ENCODE measurements around the gene MLH1. TPM values are rescaled to one million over a fixed set of nuclear protein-coding genes. Genes with fewer than 3 reads are reported as not detected.

Gene MLH1
- total RNA-seq, 1 experiment from 2014 or later = 50.6 TPM

DNA sequence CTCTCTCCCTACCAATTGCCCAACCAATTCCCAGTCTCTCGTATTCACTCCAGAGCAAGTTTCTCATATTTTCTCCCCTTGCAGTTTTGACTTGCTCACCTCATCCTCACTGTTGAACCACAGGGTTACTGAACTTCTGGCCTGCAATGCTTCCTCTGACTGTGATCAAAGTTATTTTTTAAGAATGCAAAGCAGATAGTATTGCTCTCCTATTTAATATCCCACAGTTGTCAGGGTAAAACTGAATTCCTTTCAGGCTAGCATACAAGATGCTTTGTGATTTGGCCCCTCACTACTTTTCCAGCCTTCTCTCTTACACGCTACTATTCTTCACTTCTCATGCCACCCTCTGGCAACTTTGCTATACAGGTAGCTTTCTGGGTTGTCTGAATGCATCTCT, 100.2 kb downstream of the MLH1 start:
- Histone ChIP-seq H3K4me3 (ENCODE audit: low read depth, low read length, poor library complexity, severe bottlenecking) (no peak overlapping the region), H3K36me3 (ENCODE audit: insufficient read depth, low read length, poor library complexity, severe bottlenecking) (no peaks in the 10 kb centered on the region), H3K9me3 (ENCODE audit: low read depth, low read length, poor library complexity, severe bottlenecking) (no peaks in the 10 kb centered on the region), H3K27me3 (replicated peaks; ENCODE audit: insufficient read depth, low read depth, low read length, poor library complexity) (no peaks in the 10 kb centered on the region), H3K27ac (ENCODE audit: low read depth, low read length, poor library complexity, severe bottlenecking) (no peak overlapping the region), H3K4me1 (ENCODE audit: insufficient read depth, low read length, poor library complexity, severe bottlenecking) (peaks cover 14% of the 10 kb centered on the region)
- DNase-seq (ENCODE audit: low spot score) = no peak
- TF ChIP-seq EZH2 (IDR thresholded peaks at IDR 0.05; ENCODE audit: borderline replicate concordance, low read depth, low read length, poor library complexity, severe bottlenecking) = no peak
- TF ChIP-seq, protein P1, sequence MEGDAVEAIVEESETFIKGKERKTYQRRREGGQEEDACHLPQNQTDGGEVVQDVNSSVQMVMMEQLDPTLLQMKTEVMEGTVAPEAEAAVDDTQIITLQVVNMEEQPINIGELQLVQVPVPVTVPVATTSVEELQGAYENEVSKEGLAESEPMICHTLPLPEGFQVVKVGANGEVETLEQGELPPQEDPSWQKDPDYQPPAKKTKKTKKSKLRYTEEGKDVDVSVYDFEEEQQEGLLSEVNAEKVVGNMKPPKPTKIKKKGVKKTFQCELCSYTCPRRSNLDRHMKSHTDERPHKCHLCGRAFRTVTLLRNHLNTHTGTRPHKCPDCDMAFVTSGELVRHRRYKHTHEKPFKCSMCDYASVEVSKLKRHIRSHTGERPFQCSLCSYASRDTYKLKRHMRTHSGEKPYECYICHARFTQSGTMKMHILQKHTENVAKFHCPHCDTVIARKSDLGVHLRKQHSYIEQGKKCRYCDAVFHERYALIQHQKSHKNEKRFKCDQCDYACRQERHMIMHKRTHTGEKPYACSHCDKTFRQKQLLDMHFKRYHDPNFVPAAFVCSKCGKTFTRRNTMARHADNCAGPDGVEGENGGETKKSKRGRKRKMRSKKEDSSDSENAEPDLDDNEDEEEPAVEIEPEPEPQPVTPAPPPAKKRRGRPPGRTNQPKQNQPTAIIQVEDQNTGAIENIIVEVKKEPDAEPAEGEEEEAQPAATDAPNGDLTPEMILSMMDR (conservative IDR thresholded peaks at IDR 0.05; ENCODE audit: low read depth, low read length) = no peak
- ChIA-PET POLR2A (ENCODE audit: low non-redundant PET) (no interaction called here), CTCF (no interaction called here)
- intact Hi-C loops (cut with micrococcal nuclease; ENCODE audit: unreplicated experiment) = no loop called here
- BruUV-seq (replicated peaks) = no TSS peak

DNA sequence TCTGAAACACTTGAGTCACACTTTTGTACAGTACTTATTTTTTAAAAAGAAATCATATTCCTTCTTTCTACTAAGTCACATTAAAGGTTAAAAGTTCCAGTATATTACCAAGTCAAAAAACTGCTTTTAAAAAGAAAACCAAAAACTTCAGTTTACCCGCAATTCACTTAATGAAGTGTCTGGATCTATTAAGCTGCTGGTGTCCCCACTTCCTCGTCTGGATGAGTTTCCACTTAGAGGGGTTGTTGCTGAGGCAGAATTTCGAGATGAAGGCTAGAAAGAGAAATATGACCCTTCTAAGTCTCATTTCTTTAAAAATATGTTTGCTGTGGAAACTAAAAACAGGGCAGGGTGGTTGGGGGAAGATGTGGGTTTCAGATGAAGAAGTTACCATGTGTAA, 101.3 kb downstream of the MLH1 start:
- no peaks in the 10 kb centered on the region for H3K27me3 ChIP-seq (replicated peaks; ENCODE audit: insufficient read depth, low read depth, low read length, poor library complexity)
- H3K4me3 ChIP-seq (ENCODE audit: low read depth, low read length, poor library complexity, severe bottlenecking) = no peak overlapping the region
- H3K36me3 ChIP-seq (ENCODE audit: insufficient read depth, low read length, poor library complexity, severe bottlenecking) = no peaks in the 10 kb centered on the region
- no peak overlapping the region for H3K27ac ChIP-seq (ENCODE audit: low read depth, low read length, poor library complexity, severe bottlenecking)
- H3K4me1 ChIP-seq (ENCODE audit: insufficient read depth, low read length, poor library complexity, severe bottlenecking) = peaks cover 14% of the 10 kb centered on the region
- intact Hi-C loops (cut with micrococcal nuclease; ENCODE audit: unreplicated experiment) = no loop called here
- no TSS peak for BruUV-seq (replicated peaks)
- no peak for DNase-seq (ENCODE audit: low spot score)
- TF ChIP-seq, protein P1 (conservative IDR thresholded peaks at IDR 0.05; ENCODE audit: low read depth, low read length) = no peak
- no peak for TF ChIP-seq EZH2 (IDR thresholded peaks at IDR 0.05; ENCODE audit: borderline replicate concordance, low read depth, low read length, poor library complexity, severe bottlenecking)
- ChIA-PET POLR2A (ENCODE audit: low non-redundant PET) (no interaction called here), CTCF (interaction anchor here (0.5 kb wide), 1 partner anchor 244 kb away, joined by 4 read pairs; no protein-coding TSS in a partner anchor)
- H3K9me3 ChIP-seq (ENCODE audit: low read depth, low read length, poor library complexity, severe bottlenecking) = no peaks in the 10 kb centered on the region

DNA sequence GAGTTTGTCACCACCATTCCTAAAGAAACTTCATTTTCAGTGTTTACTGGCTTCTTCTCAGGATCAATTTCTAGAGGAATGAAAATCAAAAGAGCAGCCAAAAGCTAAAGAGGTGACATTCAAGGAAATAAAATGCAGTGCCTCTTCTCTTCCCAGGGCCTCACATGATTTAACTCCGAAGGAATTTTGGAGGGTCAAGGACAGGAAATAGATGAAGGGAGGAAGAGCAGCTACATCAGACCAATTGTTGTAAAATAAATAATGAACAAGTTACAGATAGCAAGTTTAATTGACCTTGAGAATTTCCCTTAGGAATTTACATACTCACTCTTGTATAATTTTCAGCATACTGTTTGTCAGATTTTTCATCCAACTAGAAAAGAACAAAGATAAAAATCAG, 103.0 kb downstream of the MLH1 start:
- peaks cover 14% of the 10 kb centered on the region for H3K4me1 ChIP-seq (ENCODE audit: insufficient read depth, low read length, poor library complexity, severe bottlenecking)
- no peak overlapping the region for H3K27ac ChIP-seq (ENCODE audit: low read depth, low read length, poor library complexity, severe bottlenecking)
- intact Hi-C loops (cut with micrococcal nuclease; ENCODE audit: unreplicated experiment) = no loop called here
- peak; percentile 62 for DNase-seq (ENCODE audit: low spot score)
- H3K36me3 ChIP-seq (ENCODE audit: insufficient read depth, low read length, poor library complexity, severe bottlenecking) = no peaks in the 10 kb centered on the region
- TF ChIP-seq EZH2 (IDR thresholded peaks at IDR 0.05; ENCODE audit: borderline replicate concordance, low read depth, low read length, poor library complexity, severe bottlenecking) = no peak
- TF ChIP-seq, protein P1 (conservative IDR thresholded peaks at IDR 0.05; ENCODE audit: low read depth, low read length) = no peak
- no peak overlapping the region for H3K4me3 ChIP-seq (ENCODE audit: low read depth, low read length, poor library complexity, severe bottlenecking)
- BruUV-seq (replicated peaks) = no TSS peak
- H3K27me3 ChIP-seq (replicated peaks; ENCODE audit: insufficient read depth, low read depth, low read length, poor library complexity) = no peaks in the 10 kb centered on the region
- POLR2A ChIA-PET (ENCODE audit: low non-redundant PET) = no interaction called here
- CTCF ChIA-PET = no interaction called here
- H3K9me3 ChIP-seq (ENCODE audit: low read depth, low read length, poor library complexity, severe bottlenecking) = no peaks in the 10 kb centered on the region
